ENCODE data around the gene USP30.
A peak's percentile ranks its signal among the peaks of the same experiment; 100 is the strongest.
"Not testable (repeated sequence)": the region's sequence is repeated elsewhere in the genome, so short reads cannot be mapped to it uniquely, and the experiment has no call there.

The USP30 gene, protein sequence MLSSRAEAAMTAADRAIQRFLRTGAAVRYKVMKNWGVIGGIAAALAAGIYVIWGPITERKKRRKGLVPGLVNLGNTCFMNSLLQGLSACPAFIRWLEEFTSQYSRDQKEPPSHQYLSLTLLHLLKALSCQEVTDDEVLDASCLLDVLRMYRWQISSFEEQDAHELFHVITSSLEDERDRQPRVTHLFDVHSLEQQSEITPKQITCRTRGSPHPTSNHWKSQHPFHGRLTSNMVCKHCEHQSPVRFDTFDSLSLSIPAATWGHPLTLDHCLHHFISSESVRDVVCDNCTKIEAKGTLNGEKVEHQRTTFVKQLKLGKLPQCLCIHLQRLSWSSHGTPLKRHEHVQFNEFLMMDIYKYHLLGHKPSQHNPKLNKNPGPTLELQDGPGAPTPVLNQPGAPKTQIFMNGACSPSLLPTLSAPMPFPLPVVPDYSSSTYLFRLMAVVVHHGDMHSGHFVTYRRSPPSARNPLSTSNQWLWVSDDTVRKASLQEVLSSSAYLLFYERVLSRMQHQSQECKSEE

DNA sequence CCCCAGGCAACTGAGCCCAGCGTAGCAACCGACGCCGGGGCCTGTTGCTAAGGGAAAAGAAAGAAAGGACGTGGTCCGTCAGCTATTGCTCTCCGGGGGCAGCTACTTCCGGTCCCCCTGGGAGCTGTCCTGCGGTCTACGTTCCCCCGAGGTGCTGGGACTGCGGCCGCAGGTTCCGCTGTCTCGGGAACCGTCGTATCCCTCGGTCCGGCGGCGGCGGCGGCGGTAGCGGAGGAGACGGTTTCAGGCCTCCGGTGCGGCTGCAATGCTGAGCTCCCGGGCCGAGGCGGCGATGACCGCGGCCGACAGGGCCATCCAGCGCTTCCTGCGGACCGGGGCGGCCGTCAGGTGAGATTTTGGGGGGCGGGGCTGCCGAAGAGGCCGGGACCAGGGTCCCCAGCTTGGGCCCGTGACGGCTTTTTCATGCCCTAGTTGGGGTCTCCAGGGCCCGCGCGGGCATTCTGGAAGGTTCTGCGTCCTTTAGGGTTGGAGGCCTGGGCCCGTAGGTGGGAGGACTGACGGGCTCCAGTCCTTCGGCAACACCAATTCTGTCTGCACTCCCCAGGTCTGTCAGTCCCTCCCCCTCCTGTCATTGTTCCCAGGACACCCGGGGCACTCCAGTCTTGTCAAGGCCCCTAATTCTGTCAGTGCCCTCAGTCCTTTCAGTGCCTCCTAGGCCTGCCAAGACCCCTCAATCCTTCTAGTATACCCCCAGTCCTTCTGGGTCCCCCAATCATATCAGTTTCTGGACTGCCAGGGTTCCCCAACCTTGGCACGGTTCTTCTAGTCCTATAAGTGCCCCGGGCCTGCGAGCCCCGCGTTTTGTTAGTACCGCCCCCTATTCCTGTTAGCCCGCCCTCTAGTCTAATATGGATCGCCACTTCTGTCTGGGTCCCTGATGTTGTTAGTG lies at the start of gene USP30:
USP30 (plus strand) TSS at position 163 of the 910 bp plus-strand sequence; CDS start at position 266, 103 bp downstream.
- peak; percentile 70 to 74 for DNase-seq

DNA sequence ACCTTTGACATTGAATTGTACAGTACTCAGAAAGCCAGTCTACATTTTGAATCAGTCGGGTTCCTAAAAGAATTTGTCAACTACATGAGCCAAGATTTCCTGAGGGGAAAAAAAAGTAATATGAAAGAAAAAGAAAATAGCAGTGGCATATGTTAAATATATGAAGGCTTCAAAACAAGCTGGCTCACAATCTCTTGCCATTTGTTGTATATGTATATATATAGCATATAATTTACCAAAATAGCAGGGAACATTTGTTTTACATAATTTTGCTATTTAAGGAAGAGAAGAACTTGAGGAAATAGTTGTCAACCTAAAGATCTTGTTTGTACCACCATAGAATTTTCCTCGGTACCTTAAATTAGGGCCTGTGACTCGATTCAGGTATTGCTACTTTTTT lies 48.4 kb upstream of the USP30 start:
- DNase-seq = no peak

DNA sequence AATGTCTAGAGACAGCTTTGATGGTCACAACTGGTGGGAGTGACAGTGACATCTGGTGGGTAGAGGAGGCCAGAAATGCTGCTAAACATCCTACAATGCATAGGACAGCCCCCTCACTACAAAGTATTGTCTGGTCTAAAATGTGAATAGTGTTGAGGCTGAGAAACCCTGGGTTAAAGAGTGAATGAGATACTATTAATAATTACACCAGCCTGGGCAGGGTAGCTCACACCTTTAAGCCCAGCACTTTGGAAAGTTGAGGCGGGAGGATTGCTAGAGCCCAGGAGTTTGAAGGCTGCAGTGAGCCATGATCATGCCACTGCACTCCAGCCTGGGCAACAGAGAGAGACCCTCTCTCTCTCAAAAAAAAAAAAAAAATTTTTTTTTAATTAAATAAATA lies 42.6 kb upstream of the USP30 start:
- no peak for DNase-seq

DNA sequence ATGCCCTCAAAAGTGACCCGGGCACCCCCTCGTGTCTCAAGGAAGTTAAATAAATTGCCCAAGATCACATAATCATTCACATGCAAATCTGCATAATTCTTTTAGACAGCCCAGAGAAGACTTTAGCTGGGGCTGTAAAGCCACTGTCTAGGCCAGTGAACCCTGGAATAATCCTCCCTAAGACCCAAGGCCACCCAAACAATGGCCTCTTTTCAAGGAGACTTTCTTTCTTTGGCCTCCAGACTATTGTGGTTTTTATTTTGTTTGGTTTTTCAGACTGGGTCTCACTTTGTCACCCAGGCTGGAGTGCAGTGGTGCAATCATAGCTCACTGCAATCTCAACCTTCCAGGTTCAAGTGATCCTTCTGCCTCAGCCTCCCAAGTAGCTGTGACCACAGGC lies 42.1 kb upstream of the USP30 start:
- no peak for DNase-seq

DNA sequence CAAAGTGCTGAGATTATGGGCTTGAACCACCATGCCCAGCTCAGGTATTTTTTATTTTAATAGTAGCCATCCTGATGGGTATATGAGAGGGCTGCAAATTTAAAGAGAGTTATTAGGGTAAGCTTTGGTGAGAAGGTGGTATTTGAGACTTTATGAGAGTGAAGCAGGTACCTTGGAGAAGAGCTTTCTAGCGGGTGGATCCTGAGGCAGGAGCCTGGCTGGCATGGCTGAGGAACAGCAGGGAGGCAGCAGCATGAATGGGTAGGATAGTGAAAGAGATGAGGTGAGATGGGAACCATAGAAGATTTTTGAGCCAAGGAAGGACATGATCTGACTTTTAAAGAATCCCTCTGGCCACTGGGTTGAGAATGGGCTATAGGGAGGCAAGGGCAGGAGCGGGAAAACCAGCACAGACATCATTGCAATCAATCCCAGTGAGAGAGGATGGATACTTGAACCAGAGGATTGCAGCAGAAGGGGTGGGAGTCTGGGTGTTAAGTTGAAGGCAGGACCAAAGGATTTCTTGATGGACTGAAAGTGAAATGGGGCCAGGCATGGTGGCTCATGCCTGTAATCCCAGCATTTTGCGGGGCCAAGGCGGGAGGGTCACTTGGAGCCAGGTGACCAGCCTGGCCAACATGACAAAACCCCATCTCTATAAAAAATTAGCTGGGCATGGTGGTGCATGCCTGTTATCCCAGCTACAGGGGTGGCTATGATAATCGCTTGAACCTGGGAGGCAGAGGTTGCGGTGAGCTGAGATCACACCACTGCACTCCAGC lies 37.2 kb upstream of the USP30 start:
- no peak for DNase-seq

DNA sequence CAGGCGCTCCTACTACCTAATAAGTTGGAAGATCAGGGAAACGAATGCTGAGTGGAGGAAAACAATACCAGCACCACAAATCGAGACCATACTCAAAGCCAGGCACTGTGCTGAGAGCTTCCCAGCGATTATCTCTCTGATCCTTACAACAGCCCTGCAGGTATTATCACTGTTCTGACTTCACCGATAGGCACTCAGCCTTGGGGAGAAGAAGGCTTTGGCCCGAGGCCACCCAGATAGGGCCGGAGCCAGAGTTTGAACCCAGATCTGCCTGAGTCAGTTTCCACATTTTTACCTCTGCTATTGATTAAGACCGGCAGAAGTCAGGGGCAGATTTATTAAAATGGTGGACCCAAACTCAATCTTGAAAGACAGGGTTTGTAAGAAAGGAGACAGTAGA lies 36.4 kb upstream of the USP30 start:
- DNase-seq = no peak

DNA sequence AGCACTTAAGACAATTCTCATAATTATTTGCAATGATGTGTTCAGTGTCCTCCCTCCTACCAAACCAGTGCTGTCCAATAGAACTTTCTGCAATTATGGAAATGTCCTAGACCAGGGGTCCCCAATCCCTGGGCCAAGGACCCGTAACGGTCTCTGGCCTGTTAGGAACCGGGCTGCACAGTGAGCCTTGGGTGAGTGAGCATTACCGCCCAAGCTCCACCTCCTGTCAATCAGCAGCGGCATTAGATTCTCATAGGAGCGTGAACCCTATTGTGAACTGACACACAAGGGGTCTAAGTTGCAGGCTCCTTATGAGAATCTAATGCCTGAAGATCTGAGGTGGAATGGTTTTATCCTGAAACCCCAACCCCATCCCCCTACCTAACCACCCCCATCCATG lies 35.4 kb upstream of the USP30 start:
- DNase-seq = no peak

DNA sequence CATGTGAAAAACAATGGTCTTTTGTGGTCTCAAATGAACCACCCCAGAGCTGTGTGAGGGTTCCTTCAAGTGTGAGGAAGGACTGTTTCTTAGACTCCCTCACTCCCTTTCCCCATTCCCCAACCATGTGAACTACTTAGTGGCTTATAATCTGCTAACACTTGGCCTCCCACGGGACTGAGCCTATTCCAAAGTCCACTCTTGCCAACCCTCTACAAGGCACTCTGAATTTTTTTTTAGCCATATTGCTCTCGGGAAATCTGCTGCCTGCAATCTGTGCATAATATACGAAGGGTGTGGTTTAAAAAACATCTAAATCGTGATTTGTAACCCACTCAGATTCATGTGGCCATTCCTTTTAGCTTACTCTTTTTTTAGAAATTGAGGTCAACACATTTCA lies 34.1 kb upstream of the USP30 start:
- DNase-seq = no peak

DNA sequence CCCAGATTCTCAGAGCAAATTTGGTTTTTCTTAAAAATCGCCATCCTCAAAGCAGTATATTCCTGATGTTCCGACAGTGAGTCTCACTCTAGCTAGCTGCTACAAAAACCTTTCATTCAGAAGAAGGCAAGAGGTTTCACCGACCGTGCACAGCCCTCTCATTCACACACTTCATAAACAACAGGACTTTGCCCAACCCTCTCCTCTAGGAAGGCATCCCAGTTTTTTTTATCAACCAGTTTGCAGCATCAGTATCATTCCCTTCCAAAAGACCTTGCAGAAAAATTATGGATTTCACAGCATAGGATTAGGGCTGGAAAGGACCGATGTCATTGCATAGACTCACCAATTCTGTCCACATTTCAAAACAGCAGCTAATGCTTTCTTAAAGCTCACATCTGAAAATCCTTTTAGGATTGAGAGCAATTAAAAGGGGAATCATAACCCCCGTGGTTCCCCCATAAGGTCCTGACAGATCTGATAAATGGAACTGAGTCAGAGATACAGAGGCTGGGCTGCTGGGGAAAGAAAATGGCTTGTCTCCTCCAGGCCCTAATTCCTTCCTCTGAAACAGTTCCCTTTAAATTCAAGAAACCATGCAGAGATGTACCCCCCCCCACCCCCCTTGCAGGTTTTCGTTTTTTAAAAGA lies 32.1 kb upstream of the USP30 start:
- DNase-seq = no peak

DNA sequence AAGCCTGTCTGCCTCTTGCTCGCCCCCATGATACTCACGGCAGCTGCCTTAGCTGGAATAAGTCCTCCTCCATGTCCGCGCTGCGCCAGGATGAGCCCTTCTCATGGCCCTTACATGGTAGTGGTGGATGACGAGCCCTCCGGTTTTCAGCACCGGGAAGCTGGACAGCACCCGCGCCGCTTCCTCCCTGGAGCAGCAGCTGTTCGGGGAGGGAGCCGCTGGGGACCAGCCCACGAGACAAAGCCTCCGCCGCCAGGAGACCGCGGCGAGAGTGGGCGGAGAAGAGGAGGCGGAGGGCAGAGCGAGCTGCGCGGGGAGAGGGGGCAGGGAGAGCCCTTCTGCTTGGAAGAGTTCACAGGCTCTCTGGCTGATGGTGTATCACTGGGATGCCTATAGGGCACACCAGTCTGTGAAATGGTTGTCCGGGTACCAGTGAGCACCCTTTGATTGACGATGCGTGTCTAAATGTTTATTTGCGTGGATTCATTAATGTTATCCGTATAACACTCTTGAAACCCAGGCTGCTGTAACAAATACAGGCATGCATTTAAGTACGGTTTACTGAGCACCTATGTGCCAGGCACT lies 31.5 kb upstream of the USP30 start, which contains the start of gene SVOP:
SVOP (minus strand) TSS at position 273 of the 585 bp plus-strand sequence; CDS start at position 73, 200 bp downstream.
- peak; percentile 7 to 28 for DNase-seq

DNA sequence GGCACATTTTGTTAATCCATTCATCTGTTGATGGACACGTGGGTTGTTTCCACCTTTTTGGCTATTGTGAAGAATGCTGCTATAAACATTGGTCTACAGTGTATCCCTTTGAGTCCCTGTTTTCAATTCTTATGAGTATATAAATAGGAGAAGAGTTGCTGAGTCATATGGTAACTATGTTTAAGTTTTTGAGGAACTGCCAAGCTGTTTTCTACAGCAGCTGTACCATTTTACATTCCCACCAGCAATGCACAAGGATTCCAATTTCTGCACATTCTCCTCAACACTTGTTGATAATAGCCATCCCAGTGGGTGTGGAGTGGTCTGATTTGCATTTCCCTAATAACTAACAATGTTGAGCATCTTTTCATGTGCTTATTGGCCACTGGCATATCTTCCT lies 24.6 kb upstream of the USP30 start:
- peak in 1 of 2 donors; percentile 10 for DNase-seq

DNA sequence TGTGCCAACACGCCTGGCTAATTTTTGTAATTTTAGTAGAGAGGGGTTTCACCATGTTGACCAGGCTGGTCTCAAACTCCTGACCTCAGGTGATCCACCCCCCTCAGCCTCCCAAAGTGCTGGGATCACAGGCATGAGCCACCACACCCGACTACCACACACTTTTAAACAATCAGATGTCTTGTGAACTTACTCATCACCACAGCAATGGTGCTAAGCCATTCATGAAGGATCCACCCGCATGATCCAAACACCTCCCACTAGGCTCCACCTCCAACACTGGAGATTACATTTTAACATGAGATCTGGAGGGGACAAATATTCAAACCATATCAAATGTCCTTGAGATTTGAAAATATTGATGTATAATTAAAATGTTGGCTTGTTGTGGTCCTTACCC lies 23.8 kb upstream of the USP30 start:
- not testable (repeated sequence) for DNase-seq

DNA sequence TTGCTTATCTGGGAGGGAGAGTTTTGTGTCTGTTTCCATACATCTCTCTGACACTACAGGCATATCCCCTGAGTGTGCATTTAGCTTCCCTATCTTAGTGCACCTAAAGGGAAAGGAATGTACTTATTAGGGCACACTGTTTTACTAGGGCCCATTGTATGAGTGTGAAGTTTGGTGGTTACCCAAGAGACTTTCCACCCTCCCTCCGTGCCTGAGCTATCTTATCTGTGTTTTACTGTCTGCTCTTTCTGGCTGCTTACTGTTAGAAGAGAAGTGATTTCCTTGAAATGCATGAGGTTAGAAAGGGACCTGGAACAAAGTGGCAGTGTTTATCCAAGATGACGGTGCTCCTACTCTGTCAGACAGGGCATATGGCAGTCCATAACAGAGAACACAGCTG lies 23.0 kb upstream of the USP30 start:
- DNase-seq = no peak

DNA sequence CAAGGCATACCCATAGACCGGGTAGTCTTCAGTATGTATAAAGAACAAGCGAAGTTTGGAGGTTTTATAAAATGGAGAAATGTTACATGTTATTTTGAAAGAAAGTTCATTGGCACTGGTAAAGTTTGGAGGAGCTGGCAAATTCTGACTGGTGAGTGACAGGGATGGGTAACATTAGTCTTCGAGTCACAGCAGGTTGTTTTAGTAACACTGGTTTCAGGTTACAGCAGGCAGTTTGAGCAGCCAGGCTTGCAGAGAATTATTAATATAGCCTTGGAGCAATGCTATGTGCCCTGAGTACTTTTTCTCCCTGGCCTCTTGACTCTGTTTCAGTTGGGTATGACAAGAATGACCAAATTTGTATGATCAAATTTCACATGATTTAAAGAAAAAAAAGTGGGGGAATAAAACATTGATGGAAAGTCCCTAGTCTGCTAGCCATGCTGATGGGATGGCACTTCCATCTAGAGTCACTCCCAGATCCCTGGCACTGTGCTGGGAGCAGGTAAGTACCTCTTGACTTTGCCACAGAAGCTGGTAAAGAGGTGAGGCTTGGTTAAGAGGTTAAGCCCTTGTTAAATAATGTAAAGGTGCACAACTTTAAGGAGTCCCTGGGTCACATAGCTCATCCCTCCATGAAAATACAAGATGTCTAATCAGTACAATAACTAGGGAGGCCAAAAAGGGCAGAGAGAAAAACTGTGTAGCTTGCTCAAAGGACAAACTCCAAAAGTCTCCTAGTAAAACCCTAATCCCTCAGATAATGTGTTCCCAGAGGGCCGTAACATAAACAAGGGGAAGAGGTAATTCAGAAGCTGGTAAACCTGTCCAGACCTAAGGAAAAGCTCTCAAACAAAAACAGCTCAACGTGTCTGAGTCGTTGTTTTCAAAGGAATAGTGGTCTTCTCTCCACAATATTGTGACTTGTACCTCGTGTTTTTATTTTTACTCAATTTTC lies 18.9 kb upstream of the USP30 start:
- DNase-seq = no peak

DNA sequence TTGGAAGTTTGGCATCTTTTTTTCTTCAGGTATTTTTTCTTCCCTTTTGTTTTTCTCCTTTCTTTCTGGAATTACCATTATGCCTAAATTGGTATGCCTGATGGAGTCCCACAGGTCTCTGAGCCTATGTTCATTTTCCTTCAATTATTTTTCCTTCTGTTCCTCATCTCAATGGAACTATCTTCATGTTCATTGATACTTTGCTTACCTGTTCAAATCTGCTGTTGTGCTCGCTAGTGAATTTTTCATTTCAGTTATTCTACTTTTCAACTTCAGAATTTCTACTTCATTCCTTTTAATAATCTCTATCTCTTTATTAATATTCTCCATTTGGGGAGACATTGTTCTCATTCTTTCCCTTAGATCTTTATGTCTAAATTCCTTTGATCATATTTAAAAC lies 15.4 kb upstream of the USP30 start:
- DNase-seq = no peak

DNA sequence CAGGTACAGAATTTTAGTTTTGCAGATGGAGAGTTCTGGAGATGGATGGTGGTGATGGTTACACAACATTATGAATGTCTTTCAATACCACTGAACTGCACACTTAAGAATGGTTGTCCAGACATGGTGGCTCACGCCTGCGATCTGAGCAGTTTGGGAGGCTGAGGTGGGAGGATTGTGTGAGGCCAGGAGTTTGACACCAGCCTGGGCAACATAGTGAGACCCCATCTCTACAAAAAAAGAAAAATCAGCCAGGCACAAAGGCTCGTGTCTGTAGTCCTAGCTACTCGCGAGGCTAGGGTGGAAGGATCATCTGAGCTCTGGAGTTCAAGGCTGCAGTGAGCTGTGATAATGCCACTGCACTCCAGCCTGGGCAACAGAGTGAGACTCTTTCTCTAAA lies 8.1 kb upstream of the USP30 start:
- no peak for DNase-seq

DNA sequence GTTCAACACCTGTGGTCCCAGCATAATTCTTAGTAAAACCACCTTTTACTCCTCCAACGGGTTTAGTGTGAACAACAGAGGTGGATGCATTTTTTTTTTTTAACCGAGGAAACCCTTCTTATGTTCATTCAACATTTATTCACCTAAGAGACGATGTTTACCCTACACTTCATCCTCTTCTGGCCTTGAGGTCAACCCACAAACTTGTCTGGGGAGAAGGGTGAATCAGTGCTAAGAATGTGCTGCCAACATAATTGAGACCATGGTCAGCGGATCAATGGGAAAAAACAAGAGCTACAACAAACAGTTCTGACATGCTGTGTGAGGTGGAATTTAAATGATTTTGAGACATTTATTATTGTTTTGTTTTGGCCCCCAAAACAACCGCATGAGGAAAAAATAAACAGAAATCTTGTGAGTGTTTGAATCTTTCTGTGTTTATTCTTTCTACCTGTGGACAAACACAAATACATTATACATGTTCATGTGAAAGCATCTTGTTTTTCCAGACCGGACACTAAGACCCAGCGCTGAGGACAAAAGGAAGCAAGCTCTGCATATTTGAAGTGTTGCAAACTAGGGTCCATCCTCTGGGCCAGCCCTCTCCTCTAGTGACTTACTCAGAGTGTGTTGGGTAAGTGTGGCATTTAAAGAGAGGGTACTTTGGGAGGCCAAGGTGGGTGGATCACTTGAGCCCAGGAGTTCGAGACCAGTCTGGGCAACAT lies 5.1 kb upstream of the USP30 start:
- no peak for DNase-seq

DNA sequence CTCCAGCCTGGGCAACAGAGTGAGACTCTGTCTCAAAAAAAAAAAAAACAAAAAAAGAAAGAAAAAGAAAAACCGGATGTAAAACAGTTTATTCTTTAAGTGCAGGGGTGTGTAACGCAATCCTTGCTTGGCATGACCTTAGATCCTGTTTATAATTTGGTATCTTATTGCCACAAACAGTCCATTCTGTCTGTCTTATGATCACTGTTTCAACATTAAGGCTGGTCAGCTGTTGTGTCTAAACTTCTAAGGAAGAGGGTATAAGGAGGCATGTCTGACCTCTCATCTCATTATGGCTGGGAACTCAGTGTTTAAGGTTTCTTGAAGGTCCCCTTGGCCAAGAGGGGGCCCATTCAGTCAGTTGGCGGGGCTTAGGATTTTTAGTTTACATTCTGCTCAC lies 3.7 kb upstream of the USP30 start:
- DNase-seq = not testable (repeated sequence)

DNA sequence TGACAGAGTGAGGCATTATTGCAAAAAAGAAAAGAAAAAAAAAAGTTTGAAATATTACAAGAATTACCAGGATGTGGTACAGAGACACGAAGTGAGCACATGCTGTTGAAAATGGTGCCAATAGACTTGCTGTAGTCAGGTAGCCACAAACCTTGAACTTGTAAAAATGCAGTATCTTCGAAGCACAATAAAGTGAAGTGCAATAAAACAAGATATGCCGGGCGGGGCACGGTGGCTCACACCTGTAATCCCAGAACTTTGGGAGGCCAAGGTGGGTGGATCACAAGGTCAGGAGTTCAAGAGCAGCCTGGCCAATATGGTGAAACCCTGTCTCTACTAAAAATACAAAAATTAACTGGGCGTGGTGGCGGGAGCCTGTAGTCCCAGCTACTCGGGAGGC lies 2.6 kb upstream of the USP30 start:
- not testable (repeated sequence) for DNase-seq

DNA sequence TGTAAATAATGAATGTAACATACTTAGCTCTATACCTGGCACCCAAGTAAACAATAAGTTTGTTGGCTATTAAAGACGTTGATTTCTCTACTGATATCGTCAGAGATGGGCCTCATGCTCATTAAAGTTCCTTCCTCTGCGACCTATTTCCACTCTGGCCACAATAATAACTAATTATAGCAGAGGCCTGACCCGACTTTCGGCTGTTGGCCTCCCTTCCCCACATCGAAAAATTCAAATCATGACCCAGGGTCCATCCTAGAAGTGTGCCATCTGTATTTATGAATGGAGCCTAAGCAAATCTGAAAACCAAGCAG lies 321 bp upstream of the USP30 start:
- no peak for DNase-seq
